Upper lobe of left lung (tissue), 6 donors: ENCODE data around the gene CCDC87. TPM values are rescaled to one million over a fixed set of nuclear protein-coding genes. Genes with fewer than 3 reads are reported as not detected.
A peak's percentile ranks its signal among the peaks of the same experiment; 100 is the strongest.
"Not testable (repeated sequence)": the region's sequence is repeated elsewhere in the genome, so short reads cannot be mapped to it uniquely, and the experiment has no call there.

Experiments used
- ATAC-seq, 2 donors: fragments of 200-7000 bp; cut with Tn5 transposase; one replicate each; pipeline ENCODE4 v1.9.1; 2022; ENCODE audit warnings: mild to moderate bottlenecking in 2 of 2, moderate library complexity in 2 of 2; ENCODE audit not compliant: low FRiP score in 2 of 2
- DNase-seq, 2 donors: peaks; one replicate each; pipeline ENCODE4 v3.0.0-alpha.2; 2019 to 2020
- H3K27ac ChIP-seq, 4 donors: fragments of 200-600 bp; sonication (generic); one replicate each; pipeline ENCODE4 v1.5.1; 2016 to 2019
- H3K27me3 ChIP-seq, 4 donors: fragments of 200-600 bp; sonication (generic); one replicate each; pipeline ENCODE4 v1.5.1; 2017 to 2019
- H3K36me3 ChIP-seq, 4 donors: fragments of 200-600 bp; sonication (generic); one replicate each; pipeline ENCODE4 v1.5.1; 2016 to 2019
- H3K4me1 ChIP-seq, 4 donors: fragments of 200-600 bp; sonication (generic); one replicate each; pipeline ENCODE4 v1.5.1; 2018 to 2019
- H3K4me3 ChIP-seq, 4 donors: fragments of 200-600 bp; sonication (generic); one replicate each; pipeline ENCODE4 v1.5.1; 2017 to 2019; ENCODE audit warnings: mild to moderate bottlenecking in 2 of 4, moderate library complexity in 1 of 4
- H3K9me3 ChIP-seq, 4 donors: fragments of 200-600 bp; sonication (generic); one replicate each; pipeline ENCODE4 v1.5.1; 2018 to 2019
- CTCF ChIP-seq, 6 experiments: fragments of 450-650 bp in 4 of 6; fragments of 200-600 bp in 2 of 6; sonication (generic) in 2 of 6; IDR thresholded peaks; one replicate each; pipeline ENCODE4 v1.5.1; 2016 to 2019; ENCODE audit warnings: antibody characterized with exemption in 6 of 6
- EP300 ChIP-seq, 4 donors: sonication (generic); formaldehyde crosslinking; IDR thresholded peaks; one replicate each; pipeline ENCODE4 v1.5.1; 2017; ENCODE audit warnings: antibody characterized with exemption in 4 of 4, control low read depth in 2 of 4
- POLR2A ChIP-seq, 4 donors: fragments of 450-650 bp; IDR thresholded peaks; one replicate each; pipeline ENCODE4 v1.5.1; 2016 to 2017; ENCODE audit warnings: antibody characterized with exemption in 4 of 4, mild to moderate bottlenecking in 2 of 4
- POLR2AphosphoS5 ChIP-seq, 2 donors: sonication (generic); formaldehyde crosslinking; IDR thresholded peaks; one replicate each; pipeline ENCODE4 v1.5.1; 2017; ENCODE audit warnings: antibody characterized with exemption in 2 of 2
- WGBS, 2 donors: methylation state at CpG; one replicate each; pipeline ENCODE4 v1.1.5; 2017 to 2018; 5-methylcytosine and 5-hydroxymethylcytosine counted together
- small RNA-seq, 4 donors: library from RNA; depleted of rRNA; stranded (forward); fragments of <200 nt; gene quantifications; one replicate each; pipeline ENCODE3, GENCODE V24; 2016
- total RNA-seq, 6 donors: library from RNA; depleted of rRNA in 4 of 6; stranded (reverse); fragments of >200 nt in 4 of 6; gene quantifications; one replicate each; pipeline versions ENCODE4 v1.1.0 to v1.2.1, GENCODE V29; 2016 to 2021
- donor health status: DM: no; HTN: no; CAD: no; lungs with moderate emphysema.
- donor health status: DM: no; HTN: yes; CAD: no; lungs with severe emphysema.

Gene CCDC87
- total RNA-seq, 6 donors from 2014 or later, result 0.20 to 4.2 (median 0.44) TPM; not detected in 1

- Histone ChIP-seq H3K9me3 (no peaks in the 10 kb centered on the region), H3K27ac (peak overlapping the region in 3 of 4 donors; percentile 54 to 60 (median 55)), H3K4me1 (peaks cover 23 to 38% (median 30%) of the 10 kb centered on the region in 4 donors), H3K36me3 (peaks cover 0 to 44% (median 27%) of the 10 kb centered on the region in 4 donors), H3K27me3 (no peaks in the 10 kb centered on the region), H3K4me3 (no peak overlapping the region)
- peak; percentile 62 to 89 for DNase-seq
- no peak for ATAC-seq
- TF ChIP-seq CTCF (IDR thresholded peaks at IDR 0.05) (peak; percentile 31 to 63 (median 49)), POLR2AphosphoS5 (IDR thresholded peaks at IDR 0.05) (no peak), POLR2A (IDR thresholded peaks at IDR 0.05) (peak in 1 of 4 donors; percentile 11)
- WGBS, 2 donors, result 40 to 44% methylated on average over 14 to 20 of the region's 26 CpGs
Measured at GRCh38 chr11:66543263-66544107, 49.4 kb downstream of the CCDC87 start.

- H3K4me1 ChIP-seq, result peaks cover 23 to 38% (median 30%) of the 10 kb centered on the region in 4 donors
- H3K36me3 ChIP-seq, result peaks cover 0 to 49% (median 28%) of the 10 kb centered on the region in 4 donors
- no peaks in the 10 kb centered on the region for H3K27me3 ChIP-seq
- H3K9me3 ChIP-seq, result no peaks in the 10 kb centered on the region
- WGBS, 2 donors, result 73 to 90% methylated on average over 10 of the region's 10 CpGs
- TF ChIP-seq POLR2A (IDR thresholded peaks at IDR 0.05) (no peak), POLR2AphosphoS5 (IDR thresholded peaks at IDR 0.05) (no peak), CTCF (IDR thresholded peaks at IDR 0.05) (no peak), EP300 (IDR thresholded peaks at IDR 0.05) (no peak)
- ATAC-seq, result no peak
- no peak for DNase-seq
- H3K27ac ChIP-seq, result no peak overlapping the region
- H3K4me3 ChIP-seq, result no peak overlapping the region
Measured at GRCh38 chr11:66542362-66542761, 50.5 kb downstream of the CCDC87 start.

GRCh38 chr11:66541892-66542291, 51.0 kb downstream of the CCDC87 start:
- TF ChIP-seq EP300 (IDR thresholded peaks at IDR 0.05) (no peak), POLR2A (IDR thresholded peaks at IDR 0.05) (no peak), POLR2AphosphoS5 (IDR thresholded peaks at IDR 0.05) (no peak), CTCF (IDR thresholded peaks at IDR 0.05) (no peak)
- DNase-seq (no peak), ATAC-seq (no peak)
- Histone ChIP-seq H3K27me3 (no peaks in the 10 kb centered on the region), H3K4me3 (no peak overlapping the region), H3K9me3 (no peaks in the 10 kb centered on the region), H3K36me3 (peaks cover 0 to 54% (median 31%) of the 10 kb centered on the region in 4 donors), H3K4me1 (peaks cover 23 to 35% (median 29%) of the 10 kb centered on the region in 4 donors), H3K27ac (no peak overlapping the region)
- WGBS, 2 donors, result 91 to 98% methylated on average over 4 of the region's 4 CpGs

- Histone ChIP-seq H3K4me1 (peaks cover 18 to 25% (median 22%) of the 10 kb centered on the region in 4 donors), H3K36me3 (peaks cover 0 to 67% (median 36%) of the 10 kb centered on the region in 4 donors)
- not testable (repeated sequence) for ATAC-seq, H3K4me3 ChIP-seq, H3K27ac ChIP-seq, H3K9me3 ChIP-seq, H3K27me3 ChIP-seq, DNase-seq
- WGBS, 2 donors, result 73 to 86% methylated on average over 8 of the region's 8 CpGs
Measured at GRCh38 chr11:66540598-66540997, 52.3 kb downstream of the CCDC87 start.

Small RNA genes within 50 kb of the gene (small RNA-seq; reads per million reads assigned to genes)
- gene RNU4-39P, result 0 reads per million in 4 donors

Other genes with a start within 250 kb of the CCDC87 start
- gene BRMS1, start 248.0 kb downstream of the CCDC87 start, total RNA-seq, result 10 to 100 TPM; 34.8 to 63.8 (median 37.1) TPM
- gene B4GAT1, start 245.4 kb downstream of the CCDC87 start, total RNA-seq, result 10 to 100 TPM; 15.7 to 48.9 (median 27.4) TPM
- 10 to 100 TPM in 5 of 6 donors, 1 to 10 TPM in 1; 8.3 to 20.5 (median 13.1) TPM for gene SLC29A2, start 221.3 kb downstream of the CCDC87 start, total RNA-seq
- gene NPAS4, start 172.0 kb downstream of the CCDC87 start, total RNA-seq, result not detected
- gene MRPL11, start 154.2 kb downstream of the CCDC87 start, total RNA-seq, result 10 to 100 TPM; 25.3 to 44.8 (median 33.0) TPM
- gene PELI3, start 126.2 kb downstream of the CCDC87 start, total RNA-seq, result 10 to 100 TPM; 14.9 to 19.6 (median 16.9) TPM
- 10 to 100 TPM; 19.3 to 79.6 (median 44.9) TPM for gene DPP3, start 112.6 kb downstream of the CCDC87 start, total RNA-seq
- 100 to 1,000 TPM in 1 of 6 donors, 10 to 100 TPM in 5; 26.0 to 145 (median 44.8) TPM for gene BBS1, start 82.4 kb downstream of the CCDC87 start, total RNA-seq
- gene ZDHHC24, start 47.0 kb downstream of the CCDC87 start, total RNA-seq, result 10 to 100 TPM; 12.4 to 24.8 (median 14.1) TPM
- under 1 TPM in 1 of 6 donors, not detected in 5; 0.24 TPM for gene ACTN3, start 46.2 kb downstream of the CCDC87 start, total RNA-seq
- gene CTSF, start 24.5 kb downstream of the CCDC87 start, total RNA-seq, result 10 to 100 TPM; 28.5 to 81.7 (median 40.3) TPM
- gene CCS, start 122 bp upstream of the CCDC87 start, total RNA-seq, result 10 to 100 TPM; 24.3 to 82.8 (median 34.0) TPM
- gene RBM14, start 23.6 kb upstream of the CCDC87 start, total RNA-seq, result 100 to 1,000 TPM in 1 of 6 donors, 10 to 100 TPM in 5; 45.7 to 114 (median 73.1) TPM
- gene RBM4, start 45.6 kb upstream of the CCDC87 start, total RNA-seq, result 100 to 1,000 TPM in 2 of 6 donors, 10 to 100 TPM in 4; 62.4 to 103 (median 90.2) TPM
- gene RBM4B, start 84.8 kb upstream of the CCDC87 start, total RNA-seq, result 10 to 100 TPM in 4 of 6 donors, 1 to 10 TPM in 2; 7.3 to 27.2 (median 13.9) TPM
- gene SPTBN2, start 136.2 kb upstream of the CCDC87 start, total RNA-seq, result 10 to 100 TPM in 5 of 6 donors, 1 to 10 TPM in 1; 9.3 to 45.1 (median 21.1) TPM